Osteoblast (primary cell): ENCODE results near the gene GRID1. TPM values are rescaled to one million over a fixed set of nuclear protein-coding genes. Genes with fewer than 3 reads are reported as not detected.
A peak's percentile ranks its signal among the peaks of the same experiment; 100 is the strongest.

Experiments used
- DNase-seq: peaks from one replicate; pipeline ENCODE4 v3.0.0; 2011; ENCODE audit warnings: low spot score, mixed read lengths; ENCODE audit not compliant: insufficient read length; ENCODE audit errors: missing footprints
- H2AFZ ChIP-seq: 2 replicates; pipeline ENCODE4 v1.6.0; 2011; ENCODE audit warnings: mild to moderate bottlenecking, low read length
- H3K27ac ChIP-seq: 2 replicates; pipeline ENCODE4 v1.5.1; 2011; ENCODE audit warnings: mild to moderate bottlenecking, low read depth, low read length, moderate library complexity
- H3K27me3 ChIP-seq: 2 replicates; pipeline ENCODE4 v1.6.0; 2012; ENCODE audit warnings: mild to moderate bottlenecking, control low read depth, inconsistent platforms, low read length, moderate library complexity; ENCODE audit not compliant: insufficient read depth
- H3K36me3 ChIP-seq: 2 replicates; pipeline ENCODE4 v1.5.1; 2011; ENCODE audit warnings: mild to moderate bottlenecking, low read length, control low read depth, moderate library complexity; ENCODE audit not compliant: insufficient read depth
- H3K4me1 ChIP-seq: 2 replicates; pipeline ENCODE4 v1.5.1; 2011; ENCODE audit warnings: mild to moderate bottlenecking, low read length, control low read depth, moderate library complexity; ENCODE audit not compliant: insufficient read depth
- H3K4me2 ChIP-seq: 2 replicates; pipeline ENCODE4 v1.6.0; 2011; ENCODE audit warnings: mild to moderate bottlenecking, low read length; ENCODE audit not compliant: insufficient read depth
- H3K4me3 ChIP-seq: fragments of 200-600 bp; sonication (generic); 3 replicates; pipeline ENCODE4 v1.5.1; 2012; ENCODE audit warnings: mild to moderate bottlenecking, low read length, inconsistent platforms; ENCODE audit not compliant: insufficient read depth
- H3K79me2 ChIP-seq: 2 replicates; pipeline ENCODE4 v1.6.0; 2012; ENCODE audit warnings: mild to moderate bottlenecking, low read length, control low read depth, inconsistent platforms; ENCODE audit not compliant: insufficient read depth
- H3K9me3 ChIP-seq: 2 replicates; pipeline ENCODE4 v1.5.1; 2011; ENCODE audit warnings: low read depth, low read length, control low read depth
- H4K20me1 ChIP-seq: 2 replicates; pipeline ENCODE4 v1.6.0; 2012; ENCODE audit warnings: mild to moderate bottlenecking, low read length, control low read depth; ENCODE audit not compliant: insufficient read depth
- total RNA-seq: library from RNA; depleted of rRNA; stranded (reverse); fragments of >200 nt; gene quantifications from 2 replicates; pipeline ENCODE4 v1.2.3, GENCODE V29; 2012
- TF ChIP-seq, protein P1 (sequence below): IDR thresholded peaks from 2 replicates; pipeline ENCODE4 v1.5.1; 2011; ENCODE audit warnings: mild to moderate bottlenecking, low read depth, low read length, moderate library complexity; ENCODE audit errors: extremely low read depth

The GRID1 gene
- total RNA-seq, 1 donor = not detected

DNA sequence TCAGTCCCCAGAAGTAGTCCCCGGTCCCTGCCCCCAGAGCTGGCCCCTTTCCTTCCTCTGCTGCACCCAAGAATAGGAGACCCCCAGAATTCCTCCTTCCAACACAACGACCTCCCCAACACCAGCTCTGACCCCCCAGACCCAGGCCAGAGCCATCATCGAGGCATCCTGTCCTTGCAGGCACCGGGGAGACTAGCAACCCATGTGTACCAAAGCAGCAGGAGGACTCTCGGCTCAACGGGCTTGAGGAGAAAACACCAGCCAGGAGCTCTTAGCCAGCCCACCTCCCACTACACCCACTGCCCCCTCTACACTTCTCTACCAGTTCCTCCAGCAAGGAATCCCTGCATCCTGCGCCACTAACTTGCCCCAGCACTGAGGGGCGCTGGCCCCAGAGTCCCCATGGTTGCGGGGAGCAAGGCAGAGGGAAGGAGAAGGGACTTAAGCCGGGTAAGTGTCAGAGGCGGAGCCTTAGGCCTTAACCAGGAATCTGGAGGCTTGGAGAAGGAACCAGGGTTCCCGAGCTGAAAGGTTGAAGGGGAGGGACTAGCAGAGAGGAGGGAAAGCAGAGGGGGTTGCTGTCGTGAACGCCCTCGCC, 3.9 kb downstream of the GRID1 start:
- H3K4me2 ChIP-seq = no peak overlapping the region
- peaks cover 37% of the 10 kb centered on the region for H3K27me3 ChIP-seq
- no peak overlapping the region for H3K27ac ChIP-seq
- TF ChIP-seq, protein P1, sequence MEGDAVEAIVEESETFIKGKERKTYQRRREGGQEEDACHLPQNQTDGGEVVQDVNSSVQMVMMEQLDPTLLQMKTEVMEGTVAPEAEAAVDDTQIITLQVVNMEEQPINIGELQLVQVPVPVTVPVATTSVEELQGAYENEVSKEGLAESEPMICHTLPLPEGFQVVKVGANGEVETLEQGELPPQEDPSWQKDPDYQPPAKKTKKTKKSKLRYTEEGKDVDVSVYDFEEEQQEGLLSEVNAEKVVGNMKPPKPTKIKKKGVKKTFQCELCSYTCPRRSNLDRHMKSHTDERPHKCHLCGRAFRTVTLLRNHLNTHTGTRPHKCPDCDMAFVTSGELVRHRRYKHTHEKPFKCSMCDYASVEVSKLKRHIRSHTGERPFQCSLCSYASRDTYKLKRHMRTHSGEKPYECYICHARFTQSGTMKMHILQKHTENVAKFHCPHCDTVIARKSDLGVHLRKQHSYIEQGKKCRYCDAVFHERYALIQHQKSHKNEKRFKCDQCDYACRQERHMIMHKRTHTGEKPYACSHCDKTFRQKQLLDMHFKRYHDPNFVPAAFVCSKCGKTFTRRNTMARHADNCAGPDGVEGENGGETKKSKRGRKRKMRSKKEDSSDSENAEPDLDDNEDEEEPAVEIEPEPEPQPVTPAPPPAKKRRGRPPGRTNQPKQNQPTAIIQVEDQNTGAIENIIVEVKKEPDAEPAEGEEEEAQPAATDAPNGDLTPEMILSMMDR = no peak
- H3K9me3 ChIP-seq = no peaks in the 10 kb centered on the region
- H3K4me3 ChIP-seq = no peak overlapping the region
- no peak overlapping the region for H2AFZ ChIP-seq
- DNase-seq = peak; percentile 75
- H3K36me3 ChIP-seq = no peaks in the 10 kb centered on the region
- no peaks in the 10 kb centered on the region for H3K79me2 ChIP-seq
- H4K20me1 ChIP-seq = no peaks in the 10 kb centered on the region
- H3K4me1 ChIP-seq = no peaks in the 10 kb centered on the region

DNA sequence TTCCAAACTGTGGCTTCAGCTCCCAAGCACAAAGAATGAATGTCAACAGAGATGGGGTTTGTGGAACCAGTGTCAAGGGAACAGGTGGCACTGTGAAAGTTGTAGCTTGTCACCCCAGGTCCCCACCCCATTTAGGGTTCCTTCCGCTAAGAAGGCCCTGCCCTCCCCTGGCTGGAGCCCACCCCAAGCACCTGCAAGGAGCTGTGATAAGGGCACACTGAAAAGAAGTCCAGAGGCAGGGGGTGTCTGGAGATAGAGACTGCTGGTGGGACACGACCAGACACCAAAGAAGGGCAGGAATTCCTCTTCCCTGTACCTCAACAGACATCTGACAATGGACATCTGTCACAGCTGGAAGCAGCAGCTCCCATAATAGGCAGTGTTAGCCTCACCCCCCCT, 4.5 kb downstream of the GRID1 start:
- no peak overlapping the region for H3K4me2 ChIP-seq
- no peak overlapping the region for H2AFZ ChIP-seq
- no peak overlapping the region for H3K4me3 ChIP-seq
- H3K9me3 ChIP-seq = no peaks in the 10 kb centered on the region
- TF ChIP-seq, protein P1 = no peak
- no peaks in the 10 kb centered on the region for H3K36me3 ChIP-seq
- no peak for DNase-seq
- H3K79me2 ChIP-seq = no peaks in the 10 kb centered on the region
- peaks cover 31% of the 10 kb centered on the region for H3K27me3 ChIP-seq
- H3K27ac ChIP-seq = no peak overlapping the region
- H4K20me1 ChIP-seq = no peaks in the 10 kb centered on the region
- H3K4me1 ChIP-seq = no peaks in the 10 kb centered on the region

GRCh38 chr10:86361156-86362128, 5.2 kb downstream of the GRID1 start:
- TF ChIP-seq, protein P1 = no peak
- Histone ChIP-seq H2AFZ (no peak overlapping the region), H3K4me1 (no peaks in the 10 kb centered on the region), H3K36me3 (no peaks in the 10 kb centered on the region), H3K79me2 (no peaks in the 10 kb centered on the region), H3K27ac (no peak overlapping the region), H3K9me3 (no peaks in the 10 kb centered on the region), H3K27me3 (peaks cover 27% of the 10 kb centered on the region), H3K4me3 (no peak overlapping the region), H4K20me1 (no peaks in the 10 kb centered on the region), H3K4me2 (no peak overlapping the region)
- peak; percentile 85 for DNase-seq

GRCh38 chr10:86360657-86361056, 5.9 kb downstream of the GRID1 start:
- H4K20me1 ChIP-seq = no peaks in the 10 kb centered on the region
- peak; percentile 83 for DNase-seq
- H3K9me3 ChIP-seq = no peaks in the 10 kb centered on the region
- no peak overlapping the region for H3K4me3 ChIP-seq
- no peaks in the 10 kb centered on the region for H3K79me2 ChIP-seq
- no peaks in the 10 kb centered on the region for H3K36me3 ChIP-seq
- H3K4me2 ChIP-seq = no peak overlapping the region
- no peaks in the 10 kb centered on the region for H3K4me1 ChIP-seq
- TF ChIP-seq, protein P1 = no peak
- H3K27ac ChIP-seq = no peak overlapping the region
- no peak overlapping the region for H2AFZ ChIP-seq
- H3K27me3 ChIP-seq = peaks cover 24% of the 10 kb centered on the region
